ENCODE measurements around the gene GSTT4.
"Not testable (repeated sequence)": the region's sequence is repeated elsewhere in the genome, so short reads cannot be mapped to it uniquely, and the experiment has no call there.

GSTT4 gene

GRCh38 chr22:23949764-23950163 lies 55.5 kb downstream of the GSTT4 start:
- DNase-seq: not testable (repeated sequence)
